Thoracic aorta (tissue), 2 donors: ENCODE measurements around the gene LNX1. TPM values are rescaled to one million over a fixed set of nuclear protein-coding genes. Genes with fewer than 3 reads are reported as not detected.

Source experiments
- ATAC-seq: fragments of 150-250 bp; one replicate; pipeline ENCODE4 v1.8.0; 2017; ENCODE audit warnings: low read depth; ENCODE audit not compliant: insufficient number of reproducible peaks, low FRiP score
- DNase-seq: peaks from one replicate; pipeline ENCODE4 v3.0.0-alpha.2; 2020; ENCODE audit warnings: low spot score
- H3K27ac ChIP-seq, 2 donors: fragments of 200-600 bp; sonication (generic); 1 replicate in 1 of 2; 2 replicates in 1 of 2; pipeline ENCODE4 v1.5.1; 2016; ENCODE audit warnings: mild to moderate bottlenecking in 2 of 2, moderate library complexity in 2 of 2
- H3K27me3 ChIP-seq: fragments of 200-600 bp; sonication (generic); replicated peaks from 2 replicates; pipeline ENCODE4 v1.6.0; 2016; ENCODE audit warnings: mild to moderate bottlenecking; ENCODE audit not compliant: insufficient read depth
- H3K36me3 ChIP-seq: fragments of 200-600 bp; sonication (generic); one replicate; pipeline ENCODE4 v1.5.1; 2016
- H3K4me1 ChIP-seq, 2 donors: fragments of 200-600 bp; sonication (generic); 1 replicate in 1 of 2; 2 replicates in 1 of 2; pipeline versions ENCODE4 v1.5.1 to v1.6.0; 2016; ENCODE audit warnings: low read depth in 2 of 2, mild to moderate bottlenecking in 1 of 2; ENCODE audit not compliant: control insufficient read depth in 1 of 2
- H3K4me3 ChIP-seq: fragments of 200-600 bp; sonication (generic); 2 replicates; pipeline ENCODE4 v1.5.1; 2016; ENCODE audit warnings: mild to moderate bottlenecking
- H3K9me3 ChIP-seq: fragments of 200-600 bp; sonication (generic); 2 replicates; pipeline ENCODE4 v1.5.1; 2016
- total RNA-seq, 2 donors: library from RNA; depleted of rRNA; stranded (reverse); fragments of >200 nt; gene quantifications; one replicate each; pipeline versions ENCODE4 v1.1.0 to v1.2.3, GENCODE V29; 2016
- TF ChIP-seq, protein P1 (sequence below): fragments of 200-600 bp; sonication (generic); IDR thresholded peaks from one replicate; pipeline ENCODE4 v1.5.1; 2019; ENCODE audit warnings: antibody characterized with exemption

Gene LNX1
- total RNA-seq, 2 donors from 2014 or later: 12.6 to 24.1 TPM

DNA sequence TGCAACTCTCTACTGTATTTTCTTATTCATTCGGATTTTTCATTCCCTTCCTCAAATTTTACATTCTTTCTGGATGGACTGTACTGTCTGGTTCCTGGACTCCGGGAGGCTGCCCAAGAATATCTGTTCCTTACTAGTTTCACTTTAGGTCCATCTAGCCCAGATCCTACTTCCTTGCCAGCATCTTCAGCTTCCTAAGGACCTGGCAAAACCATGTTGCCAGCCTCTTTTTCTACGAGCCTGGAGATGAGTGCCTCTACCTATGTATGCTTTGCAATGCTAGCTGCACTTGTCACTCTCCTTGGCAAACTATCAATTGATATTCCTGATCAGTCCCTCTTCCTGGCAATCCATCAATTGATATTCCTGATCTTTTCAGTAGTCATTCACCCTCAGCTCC lies 5.6 kb upstream of the LNX1 start:
- no peak overlapping the region for H3K4me3 ChIP-seq
- ATAC-seq (no peak), DNase-seq (no peak)
- no peak overlapping the region for H3K27ac ChIP-seq
- H3K9me3 ChIP-seq: no peaks in the 10 kb centered on the region
- H3K4me1 ChIP-seq: peaks cover 0 to 7% of the 10 kb centered on the region in 2 donors
- H3K27me3 ChIP-seq: no peaks in the 10 kb centered on the region
- TF ChIP-seq, protein P1, sequence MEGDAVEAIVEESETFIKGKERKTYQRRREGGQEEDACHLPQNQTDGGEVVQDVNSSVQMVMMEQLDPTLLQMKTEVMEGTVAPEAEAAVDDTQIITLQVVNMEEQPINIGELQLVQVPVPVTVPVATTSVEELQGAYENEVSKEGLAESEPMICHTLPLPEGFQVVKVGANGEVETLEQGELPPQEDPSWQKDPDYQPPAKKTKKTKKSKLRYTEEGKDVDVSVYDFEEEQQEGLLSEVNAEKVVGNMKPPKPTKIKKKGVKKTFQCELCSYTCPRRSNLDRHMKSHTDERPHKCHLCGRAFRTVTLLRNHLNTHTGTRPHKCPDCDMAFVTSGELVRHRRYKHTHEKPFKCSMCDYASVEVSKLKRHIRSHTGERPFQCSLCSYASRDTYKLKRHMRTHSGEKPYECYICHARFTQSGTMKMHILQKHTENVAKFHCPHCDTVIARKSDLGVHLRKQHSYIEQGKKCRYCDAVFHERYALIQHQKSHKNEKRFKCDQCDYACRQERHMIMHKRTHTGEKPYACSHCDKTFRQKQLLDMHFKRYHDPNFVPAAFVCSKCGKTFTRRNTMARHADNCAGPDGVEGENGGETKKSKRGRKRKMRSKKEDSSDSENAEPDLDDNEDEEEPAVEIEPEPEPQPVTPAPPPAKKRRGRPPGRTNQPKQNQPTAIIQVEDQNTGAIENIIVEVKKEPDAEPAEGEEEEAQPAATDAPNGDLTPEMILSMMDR: no peak
- H3K36me3 ChIP-seq: no peaks in the 10 kb centered on the region

DNA sequence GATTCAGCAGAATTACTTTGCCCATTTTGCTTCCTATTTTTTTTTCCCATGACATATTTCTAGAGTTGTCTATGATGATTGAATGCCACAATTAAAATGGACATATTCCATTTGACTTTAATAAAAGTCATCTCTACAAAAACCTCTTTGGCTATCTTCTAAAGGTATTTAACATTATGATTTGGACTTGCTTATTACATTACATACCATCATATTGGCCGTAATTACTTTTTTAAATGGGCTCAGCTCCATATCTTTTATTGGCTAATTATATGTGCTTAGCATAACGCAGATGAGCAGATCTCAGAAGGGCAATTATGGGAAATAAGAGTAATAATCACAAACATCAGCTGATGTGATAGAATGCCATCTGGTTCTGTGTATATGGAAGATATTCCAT lies 4.5 kb upstream of the LNX1 start:
- no peaks in the 10 kb centered on the region for H3K36me3 ChIP-seq
- no peak for DNase-seq
- H3K4me1 ChIP-seq: peaks cover 0 to 7% of the 10 kb centered on the region in 2 donors
- H3K27ac ChIP-seq: no peak overlapping the region
- H3K4me3 ChIP-seq: no peak overlapping the region
- ATAC-seq: no peak
- H3K9me3 ChIP-seq: no peaks in the 10 kb centered on the region
- no peaks in the 10 kb centered on the region for H3K27me3 ChIP-seq
- TF ChIP-seq, protein P1: no peak

DNA sequence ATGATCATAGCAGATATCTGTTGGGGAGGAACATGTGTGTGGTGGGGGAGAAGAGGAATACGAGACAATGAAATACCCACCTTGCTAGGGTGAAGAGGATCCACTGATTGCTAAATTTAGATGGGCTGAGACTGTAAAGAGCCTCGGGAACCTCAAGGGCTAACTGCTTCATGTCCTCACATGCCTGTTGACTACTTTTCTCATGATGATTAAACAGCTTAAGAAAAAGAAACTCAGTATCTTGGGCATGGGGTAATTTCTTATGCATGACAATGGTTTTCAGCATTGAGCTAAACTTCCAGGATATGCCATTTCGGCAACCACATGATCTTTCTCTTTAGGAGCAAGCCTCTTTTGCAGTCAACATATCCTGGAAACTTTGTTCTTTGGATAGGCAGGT lies 3.9 kb upstream of the LNX1 start:
- ATAC-seq (no peak), DNase-seq (no peak)
- TF ChIP-seq, protein P1: no peak
- no peak overlapping the region for H3K4me3 ChIP-seq
- no peaks in the 10 kb centered on the region for H3K27me3 ChIP-seq
- peaks cover 0 to 7% of the 10 kb centered on the region in 2 donors for H3K4me1 ChIP-seq
- no peaks in the 10 kb centered on the region for H3K36me3 ChIP-seq
- H3K9me3 ChIP-seq: no peaks in the 10 kb centered on the region
- H3K27ac ChIP-seq: no peak overlapping the region

DNA sequence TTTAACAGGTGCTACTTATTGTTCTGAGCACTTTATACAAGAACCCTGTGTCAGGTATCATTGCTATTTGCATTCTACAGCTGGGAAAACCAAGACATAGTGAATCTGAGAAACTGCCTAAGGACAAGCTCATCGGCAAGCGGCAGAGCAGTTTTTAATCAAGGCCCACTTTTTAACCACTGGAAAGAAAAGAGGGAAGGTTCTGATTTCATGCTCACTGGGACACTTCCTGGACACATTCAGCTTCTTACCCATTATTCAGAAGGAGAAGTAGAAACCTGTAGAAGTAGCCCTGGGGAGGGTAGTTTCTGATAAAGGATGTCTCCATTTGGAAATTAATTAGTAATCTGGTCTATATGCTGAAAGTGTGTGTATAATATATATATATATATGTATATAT lies 2.5 kb upstream of the LNX1 start:
- peaks cover 0 to under 1% of the 10 kb centered on the region in 2 donors for H3K4me1 ChIP-seq
- TF ChIP-seq, protein P1: no peak
- H3K27ac ChIP-seq: no peak overlapping the region
- H3K36me3 ChIP-seq: no peaks in the 10 kb centered on the region
- H3K4me3 ChIP-seq: no peak overlapping the region
- DNase-seq: no peak
- no peak for ATAC-seq
- no peaks in the 10 kb centered on the region for H3K27me3 ChIP-seq
- no peaks in the 10 kb centered on the region for H3K9me3 ChIP-seq

DNA sequence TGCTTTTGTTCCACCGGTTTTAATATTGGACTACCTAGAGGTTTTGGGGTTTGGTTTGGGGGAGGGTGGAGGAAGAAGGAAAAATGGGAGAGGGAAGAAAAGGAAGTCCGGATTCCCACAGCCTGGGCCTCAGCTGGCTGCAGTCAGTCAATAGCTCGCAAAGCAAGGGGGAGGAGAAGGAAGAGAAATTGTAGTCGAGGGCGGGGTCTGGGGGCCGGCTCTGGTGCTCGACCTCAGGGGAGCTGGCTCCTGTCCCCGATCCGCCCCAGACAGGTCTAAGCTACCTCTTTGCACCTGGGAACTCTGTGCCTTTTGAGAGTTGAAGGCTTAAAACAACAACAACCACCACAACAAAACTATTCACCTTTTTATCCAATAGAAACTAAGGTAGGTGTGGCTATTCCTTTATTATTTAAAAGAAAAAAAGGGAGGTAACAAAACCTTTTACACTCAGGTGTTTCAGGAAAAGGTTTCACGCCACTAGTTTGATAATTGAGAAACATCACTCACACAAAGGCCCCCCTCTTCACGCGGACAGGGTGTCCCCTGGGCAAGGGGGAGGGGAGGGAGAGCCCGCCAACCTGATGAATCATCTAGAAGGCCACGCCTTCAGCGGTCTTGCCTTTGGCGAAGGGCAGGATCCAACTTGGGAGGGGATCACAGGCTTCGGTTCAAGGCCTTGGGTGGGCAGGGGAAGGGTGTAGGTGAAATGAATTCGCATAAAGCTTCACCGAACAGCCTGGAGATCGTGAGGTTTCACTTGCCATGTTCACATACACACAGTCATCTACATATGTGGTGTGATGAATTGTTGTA lies 1.6 kb upstream of the LNX1 start:
- H3K36me3 ChIP-seq: no peaks in the 10 kb centered on the region
- H3K27me3 ChIP-seq: no peaks in the 10 kb centered on the region
- TF ChIP-seq, protein P1: no peak
- H3K9me3 ChIP-seq: no peaks in the 10 kb centered on the region
- H3K4me1 ChIP-seq: no peaks in the 10 kb centered on the region
- no peak overlapping the region for H3K27ac ChIP-seq
- DNase-seq: no peak
- peak; percentile 11 for ATAC-seq
- H3K4me3 ChIP-seq: peak overlapping the region; percentile 64
